ENCODE measurements around the gene FER1L5.

FER1L5 gene

DNA sequence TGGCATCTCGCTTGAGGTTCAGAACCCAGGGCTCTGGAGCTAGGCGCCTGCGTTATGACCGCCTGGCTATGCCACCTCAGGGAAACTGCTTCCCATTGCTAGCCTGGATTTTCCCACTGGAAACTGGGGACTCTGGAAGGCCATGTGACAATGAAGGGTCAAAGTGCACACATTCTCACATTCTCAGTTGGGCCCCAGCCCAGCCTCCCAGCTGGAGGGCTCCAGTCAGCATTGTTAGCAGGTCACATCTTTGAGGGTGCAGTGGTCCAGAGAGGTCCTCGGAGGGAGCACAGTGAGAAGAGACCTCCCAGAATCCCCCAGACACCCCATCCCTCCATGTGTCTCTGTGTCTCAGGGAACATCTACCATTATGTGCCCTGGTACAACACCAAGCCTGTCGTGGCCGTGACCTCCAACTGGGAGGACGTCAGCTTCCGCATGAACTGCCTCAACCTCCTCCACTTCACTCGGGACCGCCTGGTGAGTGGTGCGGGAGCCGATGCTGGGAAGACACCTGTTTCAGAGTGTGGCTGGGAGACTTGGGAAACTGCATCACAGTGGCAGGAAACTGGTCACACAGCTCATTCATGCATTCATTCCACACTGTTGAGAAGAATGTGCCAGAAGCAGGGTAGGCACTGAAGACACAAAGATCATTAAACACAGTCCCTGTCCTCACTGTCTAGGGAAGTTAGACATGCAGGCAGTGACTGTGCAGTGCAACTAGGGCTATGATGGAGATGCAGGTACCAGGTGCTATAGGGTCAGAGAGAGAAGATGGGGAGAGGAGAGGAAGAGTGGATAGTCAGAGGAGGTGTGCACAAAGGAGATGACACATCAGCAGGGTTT, 41.6 kb downstream of the FER1L5 start:
- DNase-seq = no peak

GRCh38 chr2:96684883-96685576, 42.5 kb downstream of the FER1L5 start:
- no peak for DNase-seq

GRCh38 chr2:96685577-96686459, 43.3 kb downstream of the FER1L5 start:
- no peak for DNase-seq

DNA sequence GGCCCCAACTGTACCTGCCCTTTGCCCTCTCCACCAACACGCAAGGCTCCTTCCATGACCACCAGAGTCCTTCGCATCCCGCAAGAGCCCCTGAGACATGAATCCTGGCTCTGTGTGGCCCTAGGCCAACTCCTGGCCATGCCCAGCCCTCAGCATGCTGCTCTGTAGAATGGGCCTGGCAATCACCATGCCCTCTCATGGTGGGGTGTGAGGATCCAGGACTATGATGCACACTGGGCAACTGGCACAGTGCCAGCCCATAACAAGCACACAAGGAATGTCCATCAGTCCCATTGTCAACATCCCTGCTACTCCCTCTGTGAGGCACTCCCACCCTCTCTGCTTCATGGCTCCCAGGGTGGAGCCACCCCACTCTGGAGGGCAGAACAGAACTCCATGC, 44.7 kb downstream of the FER1L5 start:
- DNase-seq = no peak

DNA sequence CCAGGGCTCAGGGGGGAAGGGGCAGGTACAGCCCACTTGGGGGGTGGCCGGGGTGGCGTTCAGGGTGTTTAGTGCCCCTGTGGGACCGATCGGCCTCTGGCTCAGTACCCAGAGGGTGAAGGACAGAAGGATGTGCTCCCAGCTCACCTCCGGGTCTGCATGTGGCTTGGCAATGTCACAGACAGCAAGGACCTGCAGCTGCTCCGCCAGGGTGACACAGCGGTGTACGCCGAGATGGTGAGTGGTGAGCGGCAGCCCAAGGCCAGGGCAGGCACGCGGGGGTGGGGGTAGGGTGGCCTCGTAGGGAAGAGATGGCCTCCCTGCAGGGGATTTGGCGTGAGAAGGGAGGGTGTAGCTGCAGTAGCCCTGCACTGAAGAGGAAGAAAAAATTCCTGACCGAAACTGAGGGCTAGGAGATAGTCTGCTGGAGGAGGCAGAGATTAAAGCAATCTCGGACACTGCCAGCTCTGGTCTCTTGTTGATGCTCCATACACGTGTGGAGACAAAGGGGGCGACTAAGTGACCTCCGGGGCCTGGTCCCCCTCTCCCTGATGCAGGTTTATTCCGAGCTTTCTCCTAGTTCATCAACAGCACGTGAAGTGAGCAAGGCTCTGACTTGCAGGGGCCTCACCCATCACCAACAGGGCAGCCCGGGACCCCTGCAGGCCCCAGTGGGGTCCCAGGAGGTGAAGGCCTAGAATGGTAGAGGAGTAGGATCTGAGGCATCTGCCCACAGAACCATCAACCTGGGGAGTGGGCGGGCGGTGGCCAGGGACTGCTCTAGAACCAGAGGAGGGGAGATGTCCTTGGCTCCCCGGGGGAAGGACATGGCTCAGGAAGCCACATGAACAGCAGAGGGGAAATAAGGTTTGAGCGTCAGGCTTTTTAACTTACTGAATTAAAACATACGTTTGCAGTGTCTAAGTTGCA, 45.4 kb downstream of the FER1L5 start:
- DNase-seq = no peak

- DNase-seq = no peak
Measured at GRCh38 chr2:96688649-96689430, 46.3 kb downstream of the FER1L5 start.

- no peak for DNase-seq
Measured at GRCh38 chr2:96689431-96689991, 46.9 kb downstream of the FER1L5 start.

DNA sequence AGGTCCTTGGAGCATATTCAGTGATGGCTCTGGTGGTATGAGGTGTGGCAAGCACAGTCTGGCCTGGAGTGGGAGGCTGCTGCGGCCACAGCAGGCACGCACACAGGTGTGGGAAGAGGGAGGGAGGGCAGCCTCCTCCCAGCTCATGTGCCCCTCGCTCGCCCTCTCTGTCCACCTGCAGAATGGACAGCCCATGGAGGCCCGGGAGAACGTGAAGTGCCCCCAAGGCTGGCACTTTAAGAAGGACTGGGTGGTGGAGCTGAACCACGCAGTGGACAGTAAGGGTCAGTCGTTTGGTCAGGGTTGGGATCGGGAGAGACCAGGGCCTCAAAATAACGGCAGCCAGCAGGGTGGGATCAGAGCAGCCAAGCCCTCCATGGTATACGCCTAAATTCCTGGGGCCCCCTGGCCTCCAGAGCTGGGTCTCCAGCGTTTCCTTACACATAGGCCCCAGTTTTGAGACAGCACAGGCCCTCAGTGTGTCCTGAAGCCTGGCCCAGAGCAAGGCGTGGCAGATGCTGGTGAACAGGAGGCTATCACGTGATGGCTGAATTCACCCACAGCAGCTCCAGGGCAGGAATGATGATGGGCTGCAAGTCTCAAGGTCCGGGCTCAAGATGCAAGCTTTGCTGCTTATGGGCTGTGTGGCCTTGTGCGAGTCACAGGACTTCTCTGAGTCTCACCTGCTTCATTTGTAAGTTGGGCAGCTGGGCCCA, 47.9 kb downstream of the FER1L5 start:
- no peak for DNase-seq

DNA sequence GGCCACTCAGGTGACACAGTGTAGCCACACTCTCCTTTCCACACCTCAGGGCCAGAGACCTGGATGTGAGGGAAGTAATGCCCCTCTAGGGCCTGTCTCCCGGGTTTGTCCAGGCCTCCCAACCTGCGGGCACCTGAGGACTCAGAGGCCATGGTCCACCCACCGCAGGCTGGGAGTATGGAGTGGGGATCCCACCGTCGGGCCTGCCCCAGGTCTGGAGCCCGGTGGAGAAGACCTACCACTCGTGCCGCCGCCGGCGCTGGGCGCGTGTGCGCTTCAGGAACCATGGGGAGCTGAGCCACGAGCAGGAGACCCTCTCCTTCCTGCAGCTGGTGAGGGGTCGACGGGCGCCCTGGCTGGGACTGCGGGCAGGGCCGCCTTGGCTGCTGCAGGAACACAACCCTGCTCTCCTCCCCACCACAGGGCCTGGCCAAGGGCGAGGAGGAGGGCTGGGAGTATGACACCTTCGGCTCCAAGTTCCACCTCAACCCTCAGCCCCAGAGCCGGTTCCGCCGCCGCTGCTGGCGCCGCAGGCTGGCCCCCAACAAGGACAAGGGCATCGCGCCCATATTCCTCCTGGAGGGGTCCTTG, 48.6 kb downstream of the FER1L5 start:
- DNase-seq = no peak

- DNase-seq = no peak
Measured at GRCh38 chr2:96692094-96692971, 49.8 kb downstream of the FER1L5 start.

- no peak for DNase-seq
Measured at GRCh38 chr2:96693286-96694200, 51.0 kb downstream of the FER1L5 start.

DNA sequence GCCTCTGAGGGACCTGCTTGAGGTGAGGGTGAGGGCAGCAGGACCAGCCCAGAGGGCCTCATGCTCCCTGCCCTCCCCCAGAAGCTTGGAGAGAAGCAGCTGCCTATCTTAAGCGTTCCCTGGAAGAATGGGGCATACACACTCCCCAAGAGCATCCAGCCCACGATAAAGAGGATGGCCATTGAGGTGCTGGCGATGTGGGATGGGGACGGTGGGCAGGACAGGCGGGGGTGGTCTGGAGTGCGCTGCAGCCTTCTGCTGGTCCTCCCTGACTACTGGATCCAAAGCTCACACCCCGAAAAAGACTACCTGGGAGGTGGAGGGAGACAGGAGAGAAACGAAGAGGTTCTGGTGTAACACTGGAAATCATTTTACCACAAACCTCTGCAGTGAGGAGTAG, 51.7 kb downstream of the FER1L5 start:
- no peak for DNase-seq

GRCh38 chr2:96694816-96695455, 52.4 kb downstream of the FER1L5 start:
- no peak for DNase-seq

DNA sequence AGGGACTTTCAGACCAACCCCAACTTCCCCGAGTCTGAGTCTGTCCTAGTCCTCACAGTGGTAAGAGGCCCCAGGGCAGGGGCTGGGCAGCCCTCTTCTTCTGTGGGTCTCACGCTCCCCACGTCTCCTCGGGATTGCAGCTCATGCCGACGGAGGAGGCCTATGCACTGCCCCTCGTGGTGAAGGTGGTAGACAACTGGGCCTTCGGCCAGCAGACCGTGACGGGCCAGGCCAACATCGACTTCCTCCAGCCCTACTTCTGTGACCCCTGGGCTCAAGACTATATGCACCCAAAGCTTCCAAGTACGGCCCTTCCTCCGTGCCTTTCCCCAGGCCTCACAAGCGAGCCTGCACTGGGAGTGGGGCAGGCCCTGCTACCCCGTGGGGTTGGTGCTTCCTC, 53.0 kb downstream of the FER1L5 start:
- no peak for DNase-seq

DNA sequence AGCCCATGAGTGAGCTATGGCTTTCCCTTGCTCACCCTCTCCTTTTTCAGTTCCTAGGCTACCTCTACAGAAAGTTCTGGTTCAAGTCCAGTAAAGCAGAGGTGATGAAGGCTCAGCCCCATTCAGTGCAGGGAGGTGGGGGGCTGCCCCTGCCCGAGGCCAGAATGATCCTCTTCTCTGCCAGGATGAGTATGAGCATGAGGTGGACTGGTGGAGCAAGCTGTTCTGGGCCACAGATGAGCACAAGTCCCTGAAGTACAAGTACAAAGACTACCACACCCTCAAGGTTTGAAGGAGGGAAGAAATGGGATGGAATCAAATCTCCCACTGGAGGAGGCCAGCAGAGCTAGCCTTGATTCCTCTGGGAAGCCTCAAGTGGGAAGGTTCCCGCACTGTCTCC, 54.9 kb downstream of the FER1L5 start:
- DNase-seq = no peak

DNA sequence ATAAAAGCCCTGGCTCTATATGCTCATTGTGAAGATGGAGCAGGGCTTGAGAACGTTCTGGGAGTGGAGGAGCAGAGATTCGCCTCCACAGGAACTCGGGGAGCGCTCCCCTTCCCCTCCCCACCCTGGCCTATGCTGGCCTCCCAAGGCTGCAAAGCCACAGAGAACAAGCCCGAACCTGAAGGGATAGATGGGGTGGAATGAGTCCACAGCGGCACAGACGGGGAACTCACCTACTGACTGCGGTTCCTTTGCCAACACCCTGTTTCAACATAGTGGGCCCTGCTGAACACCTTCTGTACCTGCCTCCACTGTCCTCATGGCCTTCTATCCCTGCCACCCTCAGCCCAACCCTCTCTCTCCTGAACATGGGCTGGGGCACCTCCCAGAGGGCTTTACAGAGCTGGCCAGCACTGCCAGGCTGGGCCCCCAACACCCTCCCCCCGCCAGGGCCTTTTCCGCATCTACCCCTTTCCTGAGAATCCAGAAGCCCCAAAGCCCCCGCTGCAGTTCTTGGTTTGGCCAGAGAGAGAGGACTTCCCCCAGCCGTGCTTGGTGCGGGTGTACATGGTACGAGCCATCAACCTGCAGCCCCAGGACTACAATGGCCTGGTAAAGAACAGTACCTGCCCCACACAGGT, 55.8 kb downstream of the FER1L5 start:
- DNase-seq = no peak

- DNase-seq = no peak
Measured at GRCh38 chr2:96699021-96699420, 56.5 kb downstream of the FER1L5 start.
